Measurements from ENCODE around the gene CYP2A13.
"Not testable (repeated sequence)": the region's sequence is repeated elsewhere in the genome, so short reads cannot be mapped to it uniquely, and the experiment has no call there.

Gene CYP2A13, protein sequence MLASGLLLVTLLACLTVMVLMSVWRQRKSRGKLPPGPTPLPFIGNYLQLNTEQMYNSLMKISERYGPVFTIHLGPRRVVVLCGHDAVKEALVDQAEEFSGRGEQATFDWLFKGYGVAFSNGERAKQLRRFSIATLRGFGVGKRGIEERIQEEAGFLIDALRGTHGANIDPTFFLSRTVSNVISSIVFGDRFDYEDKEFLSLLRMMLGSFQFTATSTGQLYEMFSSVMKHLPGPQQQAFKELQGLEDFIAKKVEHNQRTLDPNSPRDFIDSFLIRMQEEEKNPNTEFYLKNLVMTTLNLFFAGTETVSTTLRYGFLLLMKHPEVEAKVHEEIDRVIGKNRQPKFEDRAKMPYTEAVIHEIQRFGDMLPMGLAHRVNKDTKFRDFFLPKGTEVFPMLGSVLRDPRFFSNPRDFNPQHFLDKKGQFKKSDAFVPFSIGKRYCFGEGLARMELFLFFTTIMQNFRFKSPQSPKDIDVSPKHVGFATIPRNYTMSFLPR

DNA sequence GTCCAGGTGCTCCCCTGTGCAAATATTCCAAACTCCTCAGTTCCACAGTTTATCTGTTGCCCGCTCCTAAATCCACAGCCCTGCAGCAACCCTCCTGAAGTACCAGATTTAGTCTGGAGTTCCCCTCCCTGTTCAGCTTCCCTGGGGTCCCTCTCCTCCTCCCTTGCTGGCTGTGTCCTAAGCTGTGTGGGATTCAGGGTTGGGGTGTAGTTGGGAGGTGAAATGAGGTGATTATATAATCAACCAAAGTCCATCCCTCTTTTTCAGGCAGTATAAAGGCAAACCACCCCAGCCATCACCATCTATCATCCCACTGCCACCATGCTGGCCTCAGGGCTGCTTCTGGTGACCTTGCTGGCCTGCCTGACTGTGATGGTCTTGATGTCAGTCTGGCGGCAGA, at the start of gene CYP2A13:
TSS of gene CYP2A13 (plus strand) at position 301 of the 400 bp plus-strand sequence. CDS start at position 322, 21 bp downstream.
- in situ Hi-C loops (cut with MboI; ENCODE audit: low sequenced_read_pairs) = no loop called here

DNA sequence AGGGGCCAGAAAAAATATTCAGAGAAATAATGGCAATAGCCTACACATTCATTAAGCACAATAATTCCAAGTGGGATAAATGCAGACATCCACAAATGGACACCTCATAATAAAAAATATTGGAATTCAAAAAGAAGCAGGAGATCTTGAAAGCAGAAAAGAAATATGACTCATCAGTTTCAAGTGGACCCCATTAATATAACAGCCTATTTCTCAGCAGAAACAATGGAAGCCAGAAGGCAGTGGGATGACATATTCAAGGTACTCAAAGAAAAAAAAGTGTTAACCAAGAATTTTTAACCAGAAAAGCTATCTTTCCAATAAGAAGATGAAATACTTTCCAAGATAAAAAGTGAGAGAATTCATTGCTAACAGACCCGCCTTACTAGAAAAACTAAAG, 48.4 kb upstream of the CYP2A13 start:
- in situ Hi-C loops (cut with MboI; ENCODE audit: low sequenced_read_pairs) = no loop called here

- in situ Hi-C loops (cut with MboI; ENCODE audit: low sequenced_read_pairs) = not testable (repeated sequence)
These were observed 43.2 kb upstream of the CYP2A13 start for GRCh38 chr19:41045095-41045494.

DNA sequence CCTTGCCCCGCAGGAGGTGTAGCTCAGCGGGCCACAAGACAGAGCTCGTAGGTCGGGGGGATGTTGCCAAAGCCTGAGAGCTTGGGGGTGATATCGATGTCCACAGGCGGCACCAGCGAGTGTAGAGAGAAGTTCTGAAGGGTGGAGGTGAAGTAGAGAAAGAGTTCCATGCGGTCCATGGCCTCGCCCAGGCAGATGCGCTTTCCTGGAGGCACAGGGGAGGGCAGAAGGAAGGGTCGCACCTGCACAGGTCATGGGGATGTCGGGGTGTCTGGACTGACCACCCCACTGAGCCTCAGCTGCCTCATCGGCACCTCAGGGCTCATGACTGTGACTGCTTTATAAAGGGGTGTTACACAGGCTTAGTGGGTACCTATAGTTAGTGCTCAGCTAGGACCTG, 37.8 kb upstream of the CYP2A13 start:
- in situ Hi-C loops (cut with MboI; ENCODE audit: low sequenced_read_pairs) = no loop called here

GRCh38 chr19:41052162-41052561, 36.1 kb upstream of the CYP2A13 start:
- in situ Hi-C loops (cut with MboI; ENCODE audit: low sequenced_read_pairs) = not testable (repeated sequence)

- in situ Hi-C loops (cut with MboI; ENCODE audit: low sequenced_read_pairs) = not testable (repeated sequence)
These were observed 34.9 kb upstream of the CYP2A13 start for GRCh38 chr19:41053331-41053730.

- in situ Hi-C loops (cut with MboI; ENCODE audit: low sequenced_read_pairs) = no loop called here
These were observed 23.2 kb upstream of the CYP2A13 start for GRCh38 chr19:41064974-41065569.

- in situ Hi-C loops (cut with MboI; ENCODE audit: low sequenced_read_pairs) = no loop called here
These were observed 12.0 kb upstream of the CYP2A13 start for GRCh38 chr19:41076286-41076685.

DNA sequence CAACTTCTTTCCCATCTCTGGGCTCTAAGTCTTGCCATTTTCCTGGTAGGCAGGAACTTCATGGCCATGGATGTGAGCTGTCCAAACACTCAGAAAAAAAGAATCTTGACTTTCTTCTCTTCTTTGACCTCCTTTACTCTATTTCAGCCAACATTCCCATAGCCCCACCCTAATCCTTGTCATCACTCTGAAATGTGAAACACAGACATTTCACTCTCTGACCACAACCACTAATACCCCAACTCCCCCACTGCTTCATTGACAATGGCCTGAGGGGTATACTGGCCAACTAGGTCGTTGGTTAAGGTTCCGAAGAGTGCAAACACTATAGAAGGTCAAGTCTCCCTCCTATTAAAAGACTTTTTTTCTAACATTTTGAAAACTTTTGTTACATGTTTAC, 4.7 kb upstream of the CYP2A13 start:
- in situ Hi-C loops (cut with MboI; ENCODE audit: low sequenced_read_pairs) = no loop called here

GRCh38 chr19:41085748-41086415, 2.4 kb upstream of the CYP2A13 start:
- in situ Hi-C loops (cut with MboI; ENCODE audit: low sequenced_read_pairs) = no loop called here

DNA sequence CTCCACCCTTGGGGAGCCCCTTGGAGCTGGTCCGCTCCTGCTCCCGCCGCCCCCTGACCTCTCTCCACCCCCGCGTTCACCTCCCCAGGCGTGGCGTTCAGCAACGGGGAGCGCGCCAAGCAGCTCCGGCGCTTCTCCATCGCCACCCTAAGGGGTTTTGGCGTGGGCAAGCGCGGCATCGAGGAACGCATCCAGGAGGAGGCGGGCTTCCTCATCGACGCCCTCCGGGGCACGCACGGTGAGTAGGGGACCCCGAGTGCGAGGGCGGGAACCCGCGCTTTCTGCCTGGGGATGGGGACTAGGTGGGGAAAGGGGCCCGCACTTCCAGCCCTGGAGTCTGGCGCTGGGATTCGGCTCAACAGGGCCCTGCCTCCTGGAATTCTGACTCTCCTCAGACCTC, 1.7 kb downstream of the CYP2A13 start:
- in situ Hi-C loops (cut with MboI; ENCODE audit: low sequenced_read_pairs) = no loop called here

DNA sequence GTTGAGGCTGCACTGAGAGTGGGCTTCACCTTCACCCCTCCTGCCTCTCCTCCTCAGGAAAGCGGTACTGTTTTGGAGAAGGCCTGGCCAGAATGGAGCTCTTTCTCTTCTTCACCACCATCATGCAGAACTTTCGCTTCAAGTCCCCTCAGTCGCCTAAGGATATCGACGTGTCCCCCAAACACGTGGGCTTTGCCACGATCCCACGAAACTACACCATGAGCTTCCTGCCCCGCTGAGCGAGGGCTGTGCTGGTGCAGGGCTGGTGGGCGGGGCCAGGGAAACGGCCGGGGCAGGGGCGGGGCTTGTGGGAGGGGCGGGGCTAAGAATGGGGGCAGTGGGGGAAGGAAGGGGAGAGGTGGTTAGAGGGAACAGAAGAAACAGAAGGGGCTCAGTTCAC, 7.5 kb downstream of the CYP2A13 start:
- in situ Hi-C loops (cut with MboI; ENCODE audit: low sequenced_read_pairs) = no loop called here

DNA sequence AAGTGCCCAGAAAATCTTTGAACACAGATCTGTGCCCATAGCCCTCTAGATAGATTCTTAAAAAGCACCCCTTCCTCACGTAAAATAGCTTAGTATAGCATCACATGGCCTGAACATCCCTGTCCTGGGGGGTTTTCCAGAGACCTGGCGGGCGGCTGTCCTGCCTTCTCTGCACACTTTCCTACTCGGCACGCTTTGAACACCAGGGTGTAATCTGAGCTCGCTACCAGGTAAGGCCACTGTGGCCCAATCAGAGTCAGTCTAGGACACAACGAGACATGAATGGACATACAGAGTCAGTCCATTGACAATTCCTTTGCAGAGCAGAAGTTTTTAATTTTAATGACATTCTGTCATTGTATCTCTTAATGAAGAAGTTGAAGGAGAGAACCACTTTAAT, 8.1 kb downstream of the CYP2A13 start:
- in situ Hi-C loops (cut with MboI; ENCODE audit: low sequenced_read_pairs) = no loop called here

- in situ Hi-C loops (cut with MboI; ENCODE audit: low sequenced_read_pairs) = no loop called here
These were observed 9.1 kb downstream of the CYP2A13 start for GRCh38 chr19:41097302-41097701.

DNA sequence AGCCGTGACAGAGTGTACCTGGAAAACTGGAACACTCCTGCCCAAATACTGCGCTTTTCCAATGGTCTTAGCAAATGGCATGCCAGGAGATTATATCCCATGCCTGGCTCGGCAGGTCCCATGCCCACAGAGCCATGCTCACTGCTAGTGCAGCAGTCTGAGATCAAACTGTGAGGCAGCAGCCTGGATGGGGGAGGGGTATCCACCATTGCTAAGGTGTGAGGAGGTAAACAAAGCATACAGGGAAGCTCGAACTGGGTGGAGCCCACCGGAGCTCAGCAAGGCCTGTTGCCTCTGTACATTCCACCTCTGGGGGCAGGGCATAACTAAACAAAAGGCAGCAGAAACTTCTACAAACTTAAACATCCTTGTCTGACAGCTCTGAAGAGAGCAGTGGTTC, 10.5 kb downstream of the CYP2A13 start:
- in situ Hi-C loops (cut with MboI; ENCODE audit: low sequenced_read_pairs) = no loop called here

DNA sequence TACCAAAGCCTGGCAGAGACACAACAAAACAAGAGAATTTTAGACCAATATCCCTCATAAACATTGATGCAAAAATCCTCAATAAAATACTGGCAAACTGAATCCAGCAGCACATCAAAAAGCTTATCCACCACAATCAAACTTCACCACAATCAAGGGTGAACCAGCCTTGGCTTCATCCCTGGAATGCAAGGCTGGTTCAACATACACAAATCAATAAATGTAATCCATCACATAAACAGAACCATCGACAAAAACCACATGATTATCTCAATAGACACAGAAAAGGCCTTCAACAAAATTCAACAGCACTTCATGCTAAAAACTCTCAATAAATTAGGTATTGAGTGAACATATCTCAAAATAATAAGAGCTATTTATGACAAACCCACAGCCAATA, 14.0 kb downstream of the CYP2A13 start:
- in situ Hi-C loops (cut with MboI; ENCODE audit: low sequenced_read_pairs) = not testable (repeated sequence)

DNA sequence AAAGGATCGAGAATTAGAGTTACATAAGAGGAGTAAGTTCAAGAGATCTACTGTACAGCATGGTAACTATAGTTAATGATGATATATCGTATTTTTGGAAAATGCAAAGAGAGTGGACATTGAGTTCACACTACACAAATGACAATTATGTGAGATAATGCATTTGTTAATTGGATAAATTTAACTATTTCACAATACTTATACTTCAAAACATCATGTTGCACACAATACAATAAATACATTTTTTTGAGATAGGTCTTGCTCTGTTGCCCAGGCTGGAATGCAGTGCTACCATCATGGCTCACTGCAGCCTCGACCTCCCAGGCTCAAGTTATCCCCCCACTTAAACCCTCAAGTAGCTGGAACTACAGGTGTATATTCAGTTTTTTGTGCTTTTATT, 17.9 kb downstream of the CYP2A13 start:
- in situ Hi-C loops (cut with MboI; ENCODE audit: low sequenced_read_pairs) = no loop called here

DNA sequence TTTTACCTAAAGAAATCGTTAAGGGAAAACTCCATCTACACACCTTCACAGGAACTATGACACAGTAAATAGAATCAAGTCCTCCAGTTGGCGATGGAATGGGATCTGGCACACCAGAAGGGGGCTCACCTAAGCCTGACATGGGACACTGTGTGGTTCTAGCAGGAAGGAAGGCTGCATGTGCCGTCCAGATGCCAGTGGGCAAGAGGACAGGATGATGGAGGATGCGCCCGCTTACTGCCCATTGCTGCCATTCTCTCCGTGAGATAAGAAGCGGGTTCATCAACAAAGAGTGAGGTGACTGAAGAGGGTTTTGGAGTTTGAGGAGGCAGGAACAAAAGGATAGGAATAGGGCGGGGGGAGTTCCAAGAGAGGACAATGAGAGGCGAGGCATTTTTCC, 23.0 kb downstream of the CYP2A13 start:
- in situ Hi-C loops (cut with MboI; ENCODE audit: low sequenced_read_pairs) = no loop called here

- in situ Hi-C loops (cut with MboI; ENCODE audit: low sequenced_read_pairs) = no loop called here
These were observed 23.6 kb downstream of the CYP2A13 start for GRCh38 chr19:41111750-41112295.

- in situ Hi-C loops (cut with MboI; ENCODE audit: low sequenced_read_pairs) = no loop called here
These were observed 24.6 kb downstream of the CYP2A13 start for GRCh38 chr19:41112728-41113290.

DNA sequence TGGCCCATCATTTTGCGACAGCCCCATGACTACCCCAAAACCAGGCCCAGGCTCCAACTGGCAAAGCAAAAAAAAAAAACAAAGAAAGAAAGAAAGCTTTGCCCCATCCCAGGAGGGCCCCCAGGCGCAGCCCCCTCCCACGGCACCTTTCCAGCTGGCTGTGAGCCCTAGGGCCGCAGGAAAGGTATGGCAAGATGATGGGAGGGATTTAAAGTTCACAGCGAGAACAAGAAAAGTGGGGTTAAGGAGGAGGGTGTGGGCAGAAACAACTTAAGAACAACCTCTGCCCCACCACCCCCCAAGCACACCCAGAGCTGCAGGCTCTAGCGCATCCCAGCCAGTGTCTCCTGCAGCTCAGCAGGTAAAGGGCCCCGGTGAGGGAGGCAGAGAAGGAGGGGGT, 25.9 kb downstream of the CYP2A13 start, which contains the start of gene CYP2F1:
TSS of gene CYP2F1 (plus strand) at position 301 of the 400 bp plus-strand sequence. CDS start 1,757 bp downstream, outside the sequence.
- in situ Hi-C loops (cut with MboI; ENCODE audit: low sequenced_read_pairs) = no loop called here
